Gastrocnemius medialis (tissue), 4 donors: Measurements from ENCODE around the gene SCAF1. TPM values are rescaled to one million over a fixed set of nuclear protein-coding genes. Genes with fewer than 3 reads are reported as not detected.

Experiments used
- ATAC-seq, 2 donors: fragments of 150-250 bp; one replicate each; pipeline ENCODE4 v1.9.1; 2016
- DNase-seq, 2 donors: peaks; one replicate each; pipeline ENCODE4 v3.0.0-alpha.2; 2019
- H3K27ac ChIP-seq, 4 donors: fragments of 200-600 bp; sonication (generic); 1 replicate in 1 of 4; 2 replicates in 3 of 4; pipeline ENCODE4 v1.5.1; 2016 to 2018; ENCODE audit warnings: mild to moderate bottlenecking in 2 of 4, moderate library complexity in 1 of 4
- H3K27me3 ChIP-seq, 3 donors: fragments of 200-600 bp; sonication (generic) in 2 of 3; 1 replicate in 1 of 3; 2 replicates in 2 of 3; pipeline versions ENCODE4 v1.5.1 to v1.6.0; 2016 to 2019; ENCODE audit warnings: mild to moderate bottlenecking in 1 of 3, moderate library complexity in 1 of 3
- H3K36me3 ChIP-seq, 2 donors: fragments of 200-600 bp; sonication (generic) in 1 of 2; one replicate each; pipeline ENCODE4 v1.5.1; 2017 to 2018
- H3K4me1 ChIP-seq, 2 donors: fragments of 200-600 bp; sonication (generic) in 1 of 2; one replicate each; pipeline ENCODE4 v1.5.1; 2016 to 2017; ENCODE audit warnings: mild to moderate bottlenecking in 2 of 2
- H3K4me3 ChIP-seq, 4 donors: fragments of 200-600 bp; sonication (generic) in 3 of 4; 1 replicate in 1 of 4; 2 replicates in 3 of 4; pipeline ENCODE4 v1.5.1; 2016 to 2019; ENCODE audit warnings: mild to moderate bottlenecking in 2 of 4
- H3K9me3 ChIP-seq, 3 donors: fragments of 200-600 bp; sonication (generic) in 2 of 3; 1 replicate in 1 of 3; 2 replicates in 2 of 3; pipeline ENCODE4 v1.5.1; 2016 to 2019
- CTCF ChIP-seq, 5 experiments: fragments of 450-650 bp in 3 of 5; fragments of 200-600 bp in 2 of 5; sonication (generic) in 2 of 5; IDR thresholded peaks in 4 of 5; conservative IDR thresholded peaks in 1 of 5; 1 replicate in 4 of 5; 2 replicates in 1 of 5; pipeline ENCODE4 v1.5.1; 2016 to 2019; ENCODE audit warnings: antibody characterized with exemption in 5 of 5, mild to moderate bottlenecking in 3 of 5, moderate library complexity in 3 of 5
- POLR2A ChIP-seq, 2 donors: fragments of 450-650 bp; IDR thresholded peaks; one replicate each; pipeline ENCODE4 v1.6.1; 2017; ENCODE audit warnings: antibody characterized with exemption in 2 of 2, mild to moderate bottlenecking in 2 of 2, moderate library complexity in 2 of 2
- in situ Hi-C, 4 donors: fragments of 200-750 bp; cut with MboI; loops; one replicate each; pipeline versions ENCODE4 v1.15.0 to v1.8.0; 2017; ENCODE audit warnings: low sequenced_read_pairs in 4 of 4
- intact Hi-C: fragments of 100-400 bp; cut with DNase I; formaldehyde crosslinking; loops from one replicate; pipeline ENCODE4 v1.15.1; 2023; ENCODE audit warnings: low total_unique reads
- total RNA-seq, 4 donors: library from RNA; depleted of rRNA; stranded (reverse); fragments of >200 nt; gene quantifications; one replicate each; pipeline versions ENCODE4 v1.1.0 to v1.2.3, GENCODE V29; 2016

Gene SCAF1
- total RNA-seq, 4 donors from 2014 or later, result 13.7 to 36.1 (median 32.9) TPM

DNA sequence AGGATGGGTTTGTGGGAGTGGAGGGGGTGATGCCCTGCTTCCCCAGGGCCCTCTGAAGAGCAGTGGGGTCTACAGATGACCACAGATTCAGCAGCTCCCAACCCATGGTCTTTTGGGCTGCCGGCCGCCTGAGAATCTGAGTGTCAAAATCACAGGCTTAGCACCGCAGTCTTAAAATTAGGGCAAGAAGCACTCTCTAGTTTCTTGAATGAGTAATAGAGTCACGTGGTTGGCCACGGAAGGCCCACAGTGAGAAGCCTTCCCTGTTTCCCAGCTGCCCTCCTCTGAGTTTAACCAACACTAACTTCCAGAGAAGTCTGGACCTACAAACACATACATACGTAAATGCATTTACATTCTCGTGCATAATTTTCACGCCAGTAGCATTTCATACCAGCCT, 40.3 kb downstream of the SCAF1 start:
- in situ Hi-C loops (no loop called here), intact Hi-C loops (no loop called here)
- DNase-seq, result no peak
- peak overlapping the region in 1 of 4 donors; percentile 8 for H3K27ac ChIP-seq
- H3K27me3 ChIP-seq, result no peaks in the 10 kb centered on the region
- no peak for ATAC-seq
- H3K4me3 ChIP-seq, result no peak overlapping the region
- H3K9me3 ChIP-seq, result no peaks in the 10 kb centered on the region
- H3K36me3 ChIP-seq, result peaks cover 0 to 56% of the 10 kb centered on the region in 2 donors
- TF ChIP-seq POLR2A (IDR thresholded peaks at IDR 0.05) (no peak), CTCF (IDR thresholded peaks at IDR 0.05 in 4 of 5, conservative IDR thresholded peaks at IDR 0.05 in 1 of 5) (no peak)
- peaks cover 33 to 37% of the 10 kb centered on the region in 2 donors for H3K4me1 ChIP-seq

DNA sequence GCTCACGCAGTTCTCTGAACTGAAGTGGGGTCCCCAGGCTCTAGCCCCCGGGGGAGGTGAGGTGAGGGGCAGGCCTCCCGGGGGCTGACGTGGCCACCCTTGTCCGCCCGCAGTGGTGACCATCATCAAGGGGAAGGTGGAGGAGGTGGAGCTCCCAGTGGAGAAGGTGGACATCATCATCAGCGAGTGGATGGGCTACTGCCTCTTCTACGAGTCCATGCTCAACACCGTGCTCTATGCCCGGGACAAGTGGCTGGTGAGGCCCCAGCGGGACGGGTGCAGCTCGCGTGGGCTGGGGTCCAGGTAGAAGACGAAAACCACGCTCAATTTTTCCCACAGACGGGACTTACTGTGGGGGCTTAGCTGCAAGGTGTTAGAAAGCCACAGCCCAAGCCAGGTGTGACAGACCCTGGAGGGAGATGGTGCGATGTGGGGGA, 41.8 kb downstream of the SCAF1 start:
- H3K27me3 ChIP-seq, result no peaks in the 10 kb centered on the region
- in situ Hi-C loops, result no loop called here
- DNase-seq, result no peak
- H3K4me1 ChIP-seq, result peaks cover 23 to 25% of the 10 kb centered on the region in 2 donors
- no peak overlapping the region for H3K4me3 ChIP-seq
- H3K27ac ChIP-seq, result no peak overlapping the region
- no peaks in the 10 kb centered on the region for H3K9me3 ChIP-seq
- intact Hi-C loops, result no loop called here
- no peak for ATAC-seq
- H3K36me3 ChIP-seq, result peaks cover 0 to 62% of the 10 kb centered on the region in 2 donors
- TF ChIP-seq POLR2A (IDR thresholded peaks at IDR 0.05), result no peak
- no peak for TF ChIP-seq CTCF (IDR thresholded peaks at IDR 0.05 in 4 of 5, conservative IDR thresholded peaks at IDR 0.05 in 1 of 5)

GRCh38 chr19:49684251-49684982, 42.4 kb downstream of the SCAF1 start:
- in situ Hi-C loops, result no loop called here
- intact Hi-C loops, result no loop called here
- peaks cover 17 to 19% of the 10 kb centered on the region in 2 donors for H3K4me1 ChIP-seq
- H3K9me3 ChIP-seq, result no peaks in the 10 kb centered on the region
- ATAC-seq (no peak), DNase-seq (no peak)
- no peaks in the 10 kb centered on the region for H3K27me3 ChIP-seq
- TF ChIP-seq CTCF (IDR thresholded peaks at IDR 0.05 in 4 of 5, conservative IDR thresholded peaks at IDR 0.05 in 1 of 5) (peak in 4 of 5 experiments; percentile 9 to 34 (median 16)), POLR2A (IDR thresholded peaks at IDR 0.05) (no peak)
- H3K27ac ChIP-seq, result no peak overlapping the region
- no peak overlapping the region for H3K4me3 ChIP-seq
- peaks cover 0 to 62% of the 10 kb centered on the region in 2 donors for H3K36me3 ChIP-seq

- no peak for TF ChIP-seq POLR2A (IDR thresholded peaks at IDR 0.05)
- no peak for TF ChIP-seq CTCF (IDR thresholded peaks at IDR 0.05 in 4 of 5, conservative IDR thresholded peaks at IDR 0.05 in 1 of 5)
- intact Hi-C loops, result no loop called here
- peaks cover 15% of the 10 kb centered on the region in 2 donors for H3K4me1 ChIP-seq
- H3K9me3 ChIP-seq, result no peaks in the 10 kb centered on the region
- in situ Hi-C loops, result no loop called here
- H3K27me3 ChIP-seq, result peaks cover 3 to 6% (median 4%) of the 10 kb centered on the region in 3 donors
- H3K4me3 ChIP-seq, result no peak overlapping the region
- no peak for DNase-seq
- no peak for ATAC-seq
- H3K36me3 ChIP-seq, result peaks cover 0 to 62% of the 10 kb centered on the region in 2 donors
- no peak overlapping the region for H3K27ac ChIP-seq
Measured at GRCh38 chr19:49684983-49685553, 43.1 kb downstream of the SCAF1 start.
